HG03108 (cell line): ENCODE data around the gene PCDH12.
A peak's percentile ranks its signal among the peaks of the same experiment; 100 is the strongest.

Experiments used
- ATAC-seq: cut with Tn5 transposase; IDR thresholded peaks from one replicate; pipeline ENCODE4 v1.9.1; 2021; ENCODE audit warnings: moderate library complexity; ENCODE audit not compliant: unreplicated experiment

PCDH12 gene

GRCh38 chr5:141966963-141967333 lies 8.9 kb upstream of the PCDH12 start:
- no peak for ATAC-seq

- ATAC-seq = no peak
Measured at GRCh38 chr5:141966275-141966962, 8.4 kb upstream of the PCDH12 start.

GRCh38 chr5:141965071-141965470 lies 7.1 kb upstream of the PCDH12 start:
- no peak for ATAC-seq

- no peak for ATAC-seq
Measured at GRCh38 chr5:141963701-141964100, 5.7 kb upstream of the PCDH12 start.

GRCh38 chr5:141961466-141961865 lies 3.5 kb upstream of the PCDH12 start:
- no peak for ATAC-seq

- peak; percentile 66 for ATAC-seq
Measured at GRCh38 chr5:141960449-141961323, 2.7 kb upstream of the PCDH12 start.

- no peak for ATAC-seq
Measured at GRCh38 chr5:141960018-141960417, 2.0 kb upstream of the PCDH12 start.

GRCh38 chr5:141958546-141959172 lies 657 bp upstream of the PCDH12 start:
- no peak for ATAC-seq

GRCh38 chr5:141957367-141957996 lies 520 bp downstream of the PCDH12 start:
- no peak for ATAC-seq

GRCh38 chr5:141954194-141954593 lies 3.8 kb downstream of the PCDH12 start:
- ATAC-seq = no peak

- no peak for ATAC-seq
Measured at GRCh38 chr5:141952020-141952419, 6.0 kb downstream of the PCDH12 start.

GRCh38 chr5:141951332-141951781 lies 6.6 kb downstream of the PCDH12 start:
- ATAC-seq = no peak

GRCh38 chr5:141950207-141951005 lies 7.6 kb downstream of the PCDH12 start:
- ATAC-seq = no peak

- no peak for ATAC-seq
Measured at GRCh38 chr5:141949511-141949910, 8.5 kb downstream of the PCDH12 start.

- no peak for ATAC-seq
Measured at GRCh38 chr5:141948812-141949211, 9.2 kb downstream of the PCDH12 start.

GRCh38 chr5:141947316-141947715 lies 10.7 kb downstream of the PCDH12 start:
- ATAC-seq = no peak

- no peak for ATAC-seq
Measured at GRCh38 chr5:141945511-141946051, 12.4 kb downstream of the PCDH12 start.

- no peak for ATAC-seq
Measured at GRCh38 chr5:141944076-141944475, 13.9 kb downstream of the PCDH12 start.

- no peak for ATAC-seq
Measured at GRCh38 chr5:141942185-141942857, 15.7 kb downstream of the PCDH12 start.

GRCh38 chr5:141941779-141942178 lies 16.2 kb downstream of the PCDH12 start:
- no peak for ATAC-seq
